Neural progenitor cell (in vitro differentiated cells): ENCODE data around the gene ATP8B3.

ENCODE experiments used
- CTCF ChIP-seq: fragments of 200-600 bp; sonication (generic); IDR thresholded peaks from 2 replicates; pipeline ENCODE4 v1.5.1; 2017; ENCODE audit warnings: antibody characterized with exemption, mild to moderate bottlenecking
- EZH2phosphoT487 ChIP-seq: fragments of 200-600 bp; sonication (generic); IDR thresholded peaks from 2 replicates; pipeline ENCODE4 v1.6.1; 2017; ENCODE audit warnings: antibody characterized with exemption

- no peak for TF ChIP-seq EZH2phosphoT487
- TF ChIP-seq CTCF = peak; percentile 36
Measured at GRCh38 chr19:1859331-1859781, 47.3 kb upstream of the ATP8B3 start.
